GM13977 (cell line): Measurements from ENCODE around the gene GRM3.

Source experiments
- DNase-seq: peaks from one replicate; pipeline ENCODE4 v3.0.0; 2012; ENCODE audit warnings: low spot score
- in situ Hi-C: fragments of 300-500 bp; cut with MboI; formaldehyde crosslinking; loops from one replicate; pipeline ENCODE4 v1.12.0; 2022; ENCODE audit warnings: low sequenced_read_pairs, low pct_unique_long_range_greater_than_20kb, mixed read lengths, inconsistent platforms; ENCODE audit not compliant: unreplicated experiment
- TF ChIP-seq, protein P1 (sequence below): IDR thresholded peaks from 2 replicates; pipeline ENCODE4 v1.5.1; 2012; ENCODE audit warnings: mild to moderate bottlenecking, control low read depth; ENCODE audit not compliant: insufficient read depth; ENCODE audit errors: extremely low read depth, missing control alignments

The GRM3 gene

DNA sequence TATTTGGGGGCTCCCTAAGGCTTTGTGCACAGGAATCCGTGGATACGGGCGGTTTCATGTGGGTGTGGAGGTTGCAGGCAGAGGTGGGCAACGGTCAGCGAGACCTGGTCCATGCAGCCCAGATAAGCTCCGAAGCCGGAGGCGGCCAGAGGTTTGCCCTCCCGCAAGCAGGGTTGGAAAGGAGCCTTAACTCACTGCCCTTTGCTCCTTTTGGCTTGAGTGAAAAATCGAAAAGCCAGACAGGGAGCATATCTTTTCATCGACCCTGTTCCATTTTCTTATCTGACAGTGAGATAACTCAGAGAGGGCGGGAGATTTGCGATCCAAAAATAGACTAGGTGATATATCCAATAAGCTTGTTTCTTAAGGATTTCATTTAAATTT, 1.5 kb downstream of the GRM3 start:
- in situ Hi-C loops = no loop called here
- TF ChIP-seq, protein P1, sequence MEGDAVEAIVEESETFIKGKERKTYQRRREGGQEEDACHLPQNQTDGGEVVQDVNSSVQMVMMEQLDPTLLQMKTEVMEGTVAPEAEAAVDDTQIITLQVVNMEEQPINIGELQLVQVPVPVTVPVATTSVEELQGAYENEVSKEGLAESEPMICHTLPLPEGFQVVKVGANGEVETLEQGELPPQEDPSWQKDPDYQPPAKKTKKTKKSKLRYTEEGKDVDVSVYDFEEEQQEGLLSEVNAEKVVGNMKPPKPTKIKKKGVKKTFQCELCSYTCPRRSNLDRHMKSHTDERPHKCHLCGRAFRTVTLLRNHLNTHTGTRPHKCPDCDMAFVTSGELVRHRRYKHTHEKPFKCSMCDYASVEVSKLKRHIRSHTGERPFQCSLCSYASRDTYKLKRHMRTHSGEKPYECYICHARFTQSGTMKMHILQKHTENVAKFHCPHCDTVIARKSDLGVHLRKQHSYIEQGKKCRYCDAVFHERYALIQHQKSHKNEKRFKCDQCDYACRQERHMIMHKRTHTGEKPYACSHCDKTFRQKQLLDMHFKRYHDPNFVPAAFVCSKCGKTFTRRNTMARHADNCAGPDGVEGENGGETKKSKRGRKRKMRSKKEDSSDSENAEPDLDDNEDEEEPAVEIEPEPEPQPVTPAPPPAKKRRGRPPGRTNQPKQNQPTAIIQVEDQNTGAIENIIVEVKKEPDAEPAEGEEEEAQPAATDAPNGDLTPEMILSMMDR = no peak
- no peak for DNase-seq

DNA sequence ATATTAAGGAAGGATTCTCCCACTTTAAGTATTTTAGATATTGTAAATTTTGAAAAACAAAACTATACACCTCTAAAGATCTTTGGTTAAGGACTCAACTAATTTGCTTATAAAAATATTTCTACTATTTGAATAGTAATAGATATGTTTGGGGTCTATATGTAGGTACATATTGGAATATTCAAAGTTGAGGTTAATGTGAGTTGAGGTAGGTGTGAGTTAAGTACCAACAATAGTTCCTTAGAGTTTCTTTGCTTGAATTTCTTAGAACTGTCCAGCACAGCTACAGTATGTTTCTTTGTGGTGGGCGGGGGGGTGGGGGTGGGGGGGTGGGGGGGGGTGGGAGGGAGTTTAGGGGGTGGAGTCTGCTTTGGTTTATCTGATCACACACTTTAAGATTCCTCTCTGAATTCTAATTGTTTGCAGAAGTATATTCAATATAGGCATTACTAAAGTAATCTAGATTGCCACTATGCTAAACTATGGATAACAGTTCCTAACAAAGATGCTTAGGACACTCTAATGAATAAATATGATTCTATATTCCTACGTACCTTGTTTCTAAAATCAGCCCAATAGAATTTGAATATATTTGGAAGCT, 2.1 kb downstream of the GRM3 start:
- DNase-seq = no peak
- TF ChIP-seq, protein P1 = no peak
- in situ Hi-C loops = no loop called here

DNA sequence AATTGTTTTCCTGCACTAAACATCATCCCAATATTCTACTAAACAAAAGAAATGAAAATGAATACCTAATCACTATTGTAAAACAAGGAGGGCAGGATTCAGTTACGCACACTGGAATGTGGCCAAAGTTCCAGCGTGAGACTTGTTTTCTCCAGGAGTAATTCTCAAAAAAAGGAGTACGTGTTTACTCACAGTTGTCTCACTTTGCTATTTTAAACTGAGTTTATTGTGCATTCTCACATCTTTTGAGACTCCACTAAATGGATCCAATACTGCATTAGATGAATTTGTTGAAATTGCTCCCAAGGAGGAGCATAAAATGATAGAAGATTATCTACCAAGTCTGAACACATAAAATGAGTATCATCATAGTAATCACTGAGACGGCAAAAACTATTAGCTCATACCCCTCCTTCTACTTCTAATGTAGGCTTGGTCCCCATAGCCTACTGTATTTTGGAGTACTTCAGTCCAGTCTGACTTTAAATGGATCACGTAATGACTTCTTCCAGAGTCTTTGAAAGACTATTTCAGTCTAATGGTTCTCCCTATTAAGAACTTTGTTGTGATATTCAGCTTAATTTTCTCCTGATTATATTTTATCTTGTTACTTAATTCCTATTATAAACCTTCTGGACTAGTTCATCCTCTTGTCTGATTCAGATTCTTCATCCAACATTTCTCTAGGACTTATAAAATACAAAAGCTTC, 3.8 kb downstream of the GRM3 start:
- TF ChIP-seq, protein P1 = no peak
- in situ Hi-C loops = no loop called here
- DNase-seq = no peak

DNA sequence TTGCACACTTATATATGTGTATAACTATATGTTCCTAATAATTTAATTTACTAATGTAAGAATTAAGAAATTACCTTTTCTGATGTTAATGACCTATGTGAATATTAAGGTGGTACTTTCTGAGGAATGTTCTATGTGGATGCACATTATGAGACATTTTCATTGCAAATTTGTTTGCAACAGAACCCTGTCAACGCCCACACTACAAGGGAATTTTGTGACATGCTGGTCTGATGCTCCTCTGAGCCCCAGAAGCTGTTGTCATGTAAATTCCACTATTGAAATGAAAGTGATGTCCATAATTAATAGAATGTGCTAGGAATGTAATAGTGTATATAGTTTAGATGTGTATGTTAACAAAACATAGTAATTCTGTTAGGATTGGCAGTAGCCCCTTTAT, 4.5 kb downstream of the GRM3 start:
- in situ Hi-C loops = no loop called here
- no peak for DNase-seq
- TF ChIP-seq, protein P1 = no peak

DNA sequence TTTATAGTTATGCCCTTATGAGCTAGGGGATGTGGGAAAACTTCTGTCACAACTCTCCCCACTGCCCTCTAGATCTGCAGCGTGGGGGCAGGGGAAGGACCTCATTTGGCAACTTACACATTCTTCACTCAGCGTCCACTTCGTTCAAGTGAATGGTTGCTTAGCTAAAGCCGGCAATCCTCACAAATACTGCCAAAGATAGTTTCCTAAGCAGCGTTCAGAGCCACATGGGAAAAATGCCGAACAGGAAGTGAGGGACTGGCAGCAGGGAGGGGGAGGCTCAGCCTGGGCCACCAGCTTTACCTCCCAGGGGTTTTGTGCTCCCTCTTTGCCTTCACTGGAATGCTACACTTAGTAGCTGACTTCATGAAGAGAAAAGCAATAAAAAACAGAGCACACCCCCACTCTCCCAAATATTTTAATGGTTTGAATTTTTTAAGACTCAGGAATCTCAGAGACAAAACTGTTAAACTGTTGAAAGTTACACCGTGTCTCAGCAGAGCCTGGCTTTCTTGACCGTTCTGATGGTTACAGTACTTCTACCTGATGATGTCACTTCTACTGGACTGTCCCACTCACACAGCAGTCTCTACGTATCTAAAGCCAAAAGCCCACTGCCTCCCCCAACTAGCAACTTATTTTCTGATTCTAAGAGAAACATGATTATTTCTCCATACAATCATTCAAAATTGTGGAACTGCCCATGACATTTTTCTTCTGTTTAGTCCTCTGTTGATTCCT, 10.4 kb downstream of the GRM3 start:
- TF ChIP-seq, protein P1 = no peak
- in situ Hi-C loops = no loop called here
- no peak for DNase-seq

DNA sequence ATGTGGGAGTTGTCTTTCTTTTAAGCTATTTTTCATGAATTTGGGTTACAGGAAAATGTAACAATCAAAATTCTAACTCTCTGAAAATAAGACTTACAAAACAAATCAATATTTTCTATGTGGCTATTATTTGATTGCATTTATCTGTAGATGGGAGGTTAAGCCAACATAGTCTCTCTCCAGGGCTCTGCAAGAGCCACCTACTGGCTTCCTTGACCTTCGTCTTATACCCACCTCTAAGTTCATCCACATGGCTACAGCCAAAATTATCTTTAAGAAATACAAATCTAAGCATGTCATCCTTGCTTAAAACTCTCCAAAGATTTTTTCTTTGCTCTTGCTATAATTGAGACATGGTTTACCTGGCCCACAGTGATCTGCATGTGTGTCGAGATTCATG, 14.2 kb downstream of the GRM3 start:
- in situ Hi-C loops = no loop called here
- TF ChIP-seq, protein P1 = no peak
- no peak for DNase-seq
